GM10248 (cell line): ENCODE results near the gene LY86.

Source experiments
- CTCF ChIA-PET: fragments of 300-600 bp; sonication (Branson Sonifier 250); formaldehyde crosslinking; extraction: SDS; loops from one replicate; lab custom pipeline; 2021; ENCODE audit warnings: antibody characterized with exemption; lab: Yijun Ruan, JAX
- POLR2A ChIA-PET: fragments of 350-650 bp; sonication (Branson Sonifier 250); formaldehyde crosslinking; extraction: SDS; loops from one replicate; lab custom pipeline; 2020; ENCODE audit warnings: antibody characterized with exemption; lab: Yijun Ruan, JAX
- DNase-seq: peaks from one replicate; pipeline ENCODE4 v3.0.0; 2012; ENCODE audit errors: extremely low spot score
- TF ChIP-seq, protein P1 (sequence below): IDR thresholded peaks from 2 replicates; pipeline ENCODE4 v1.5.1; 2012; ENCODE audit warnings: mild to moderate bottlenecking, low read depth; ENCODE audit errors: extremely low read depth, missing control alignments, control extremely low read depth

The LY86 gene

DNA sequence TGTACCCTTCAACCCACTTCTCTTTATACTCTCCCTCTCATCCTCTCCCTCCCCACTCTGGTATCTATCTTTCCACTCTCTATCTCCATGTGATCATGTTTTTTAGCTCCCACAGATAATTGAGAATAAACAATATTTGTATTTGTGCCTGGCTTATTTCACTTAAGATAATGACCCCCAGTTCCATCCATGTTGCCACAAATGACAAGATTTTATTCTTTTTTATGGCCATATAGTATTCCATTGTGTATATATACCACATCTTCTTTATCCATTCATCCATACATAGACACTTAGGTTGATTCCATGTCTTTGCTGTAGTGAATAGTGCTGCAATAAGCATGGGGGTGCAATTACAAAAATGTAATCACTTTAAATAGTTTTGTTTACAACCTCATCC is 62.3 kb downstream of the LY86 start:
- ChIA-PET POLR2A (no interaction called here), CTCF (interaction anchor here (1.4 kb wide), 2 partner anchors 10 to 21 kb away, joined by 3 to 4 read pairs; no protein-coding TSS in a partner anchor)
- DNase-seq = no peak

DNA sequence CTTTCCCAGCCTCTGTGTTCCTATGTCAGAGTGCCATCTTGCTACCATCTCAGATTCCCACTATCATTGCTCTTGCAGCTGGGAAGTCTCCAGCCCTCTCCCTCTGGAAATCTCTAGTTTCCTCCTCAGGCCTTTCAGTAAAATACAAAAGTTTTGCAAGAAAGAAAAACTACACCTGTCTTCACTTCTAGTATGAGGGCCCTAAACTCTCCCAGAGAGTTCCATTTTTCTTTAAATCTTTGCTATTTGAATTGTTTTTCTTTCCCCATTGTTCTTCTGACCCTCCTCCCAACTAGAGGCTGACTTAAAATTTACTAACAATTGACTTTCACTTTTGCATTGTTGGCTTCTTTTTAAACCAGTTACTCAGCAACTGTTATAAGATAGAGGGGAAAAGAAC is 62.8 kb downstream of the LY86 start:
- CTCF ChIA-PET = interaction anchor here (1.1 to 1.4 kb wide), 2 partner anchors 9 kb away, joined by 3 to 4 read pairs; no protein-coding TSS in a partner anchor
- POLR2A ChIA-PET = no interaction called here

More for the DNA sequence above, 62.3 kb downstream of the LY86 start:
- TF ChIP-seq, protein P1, sequence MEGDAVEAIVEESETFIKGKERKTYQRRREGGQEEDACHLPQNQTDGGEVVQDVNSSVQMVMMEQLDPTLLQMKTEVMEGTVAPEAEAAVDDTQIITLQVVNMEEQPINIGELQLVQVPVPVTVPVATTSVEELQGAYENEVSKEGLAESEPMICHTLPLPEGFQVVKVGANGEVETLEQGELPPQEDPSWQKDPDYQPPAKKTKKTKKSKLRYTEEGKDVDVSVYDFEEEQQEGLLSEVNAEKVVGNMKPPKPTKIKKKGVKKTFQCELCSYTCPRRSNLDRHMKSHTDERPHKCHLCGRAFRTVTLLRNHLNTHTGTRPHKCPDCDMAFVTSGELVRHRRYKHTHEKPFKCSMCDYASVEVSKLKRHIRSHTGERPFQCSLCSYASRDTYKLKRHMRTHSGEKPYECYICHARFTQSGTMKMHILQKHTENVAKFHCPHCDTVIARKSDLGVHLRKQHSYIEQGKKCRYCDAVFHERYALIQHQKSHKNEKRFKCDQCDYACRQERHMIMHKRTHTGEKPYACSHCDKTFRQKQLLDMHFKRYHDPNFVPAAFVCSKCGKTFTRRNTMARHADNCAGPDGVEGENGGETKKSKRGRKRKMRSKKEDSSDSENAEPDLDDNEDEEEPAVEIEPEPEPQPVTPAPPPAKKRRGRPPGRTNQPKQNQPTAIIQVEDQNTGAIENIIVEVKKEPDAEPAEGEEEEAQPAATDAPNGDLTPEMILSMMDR = no peak

DNA sequence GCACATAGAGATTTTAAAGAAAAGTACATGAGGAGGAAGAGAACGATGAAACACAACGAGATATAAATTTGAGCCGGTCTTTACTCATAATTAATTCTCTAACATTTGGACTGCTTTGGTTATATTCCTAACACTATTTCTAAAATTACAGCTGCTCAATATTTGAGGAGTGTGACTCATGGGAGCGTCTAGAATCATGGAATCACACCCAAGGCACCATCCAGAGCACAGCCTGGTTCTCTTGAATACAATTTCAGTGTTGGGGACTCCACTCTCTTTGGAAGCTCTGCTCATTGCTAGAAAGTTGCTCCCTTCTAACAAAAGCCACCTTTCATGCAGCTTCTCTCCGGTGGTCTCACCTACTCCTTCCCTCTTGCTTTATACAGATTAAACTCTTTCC is 64.4 kb downstream of the LY86 start:
- ChIA-PET POLR2A (no interaction called here), CTCF (interaction anchor here (0.8 kb wide), 1 partner anchor 94 kb away, joined by 3 read pairs; no protein-coding TSS in a partner anchor)
- TF ChIP-seq, protein P1 = no peak
- no peak for DNase-seq

More for the DNA sequence above, 62.8 kb downstream of the LY86 start:
- DNase-seq = no peak
- TF ChIP-seq, protein P1 = no peak

DNA sequence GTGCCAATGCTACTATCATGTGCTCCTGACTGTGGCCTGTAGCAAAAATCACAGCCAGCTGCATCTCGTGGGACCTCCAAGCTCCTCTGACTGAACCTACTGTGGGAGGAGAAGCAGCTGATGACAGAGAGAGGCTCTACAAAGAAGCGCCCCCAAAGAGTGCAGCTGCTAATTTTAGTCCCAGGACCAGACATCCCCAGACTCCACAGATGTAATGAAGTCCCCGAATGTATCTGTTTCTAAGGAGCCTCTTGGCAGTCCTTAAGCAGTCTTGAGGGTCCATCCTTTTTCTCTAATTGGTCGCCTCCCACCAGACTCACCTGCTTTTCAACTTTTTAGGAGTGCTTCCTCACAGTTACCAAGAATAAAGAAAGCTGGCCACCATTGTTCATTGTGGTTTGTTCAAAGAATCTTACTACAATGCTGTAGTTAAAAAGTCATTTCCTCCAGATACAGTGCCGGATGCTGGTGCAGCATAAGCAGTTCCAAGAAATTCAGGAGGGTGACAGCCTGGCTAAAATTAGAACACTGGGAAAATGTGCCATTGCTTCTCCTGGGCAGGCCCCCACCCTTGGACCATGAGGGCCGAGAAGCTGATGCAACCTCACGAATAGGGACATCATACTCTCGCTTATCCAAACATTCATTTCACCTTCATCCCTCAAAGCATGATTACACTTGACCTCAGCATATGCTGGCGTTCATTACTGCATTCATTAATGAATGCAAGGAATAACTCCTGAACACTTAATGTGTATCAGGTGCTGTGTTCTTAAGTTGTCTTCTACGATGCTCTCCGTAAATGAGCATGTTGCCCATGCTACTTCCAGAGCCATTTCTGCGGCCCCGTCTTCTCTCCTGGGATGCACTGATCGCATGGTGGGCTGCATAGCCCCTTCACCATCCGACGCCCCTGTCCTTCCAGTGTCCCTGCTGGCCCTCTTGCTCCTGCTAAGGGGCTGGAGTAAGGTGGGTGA is 66.4 kb downstream of the LY86 start:
- ChIA-PET POLR2A (no interaction called here), CTCF (interaction anchor here (0.9 to 1.1 kb wide), 2 partner anchors 20 to 24 kb away, joined by 3 read pairs; no protein-coding TSS in a partner anchor)
- TF ChIP-seq, protein P1 = no peak
- DNase-seq = no peak

DNA sequence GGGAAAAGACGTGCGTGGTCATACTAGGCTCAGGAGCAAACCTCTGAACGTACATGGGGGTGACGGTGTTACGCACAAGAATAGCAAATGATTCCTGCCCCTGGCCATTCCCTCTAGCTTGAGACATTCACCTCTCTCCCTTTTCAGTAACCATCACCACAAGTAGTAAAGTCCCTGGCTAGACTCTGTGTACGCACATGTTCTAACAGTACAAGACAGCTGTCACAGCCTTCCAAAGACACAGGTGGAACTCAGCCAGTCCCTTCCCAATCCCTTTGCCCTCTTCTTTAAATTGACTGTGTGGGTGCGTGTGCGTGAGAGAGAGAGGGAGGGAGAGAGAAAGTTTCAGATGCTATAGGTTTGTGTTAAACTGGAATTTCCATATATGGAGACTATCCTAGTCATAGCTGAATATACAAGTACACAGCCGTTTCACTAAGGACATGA is 67.3 kb downstream of the LY86 start:
- no peak for DNase-seq
- CTCF ChIA-PET = interaction anchor here (1.1 kb wide), 1 partner anchor 21 kb away, joined by 3 read pairs; no protein-coding TSS in a partner anchor
- TF ChIP-seq, protein P1 = no peak
- POLR2A ChIA-PET = interaction anchor here (0.7 kb wide), 1 partner anchor 67 kb away, joined by 3 read pairs; the partner anchor contains the start of gene LY86

DNA sequence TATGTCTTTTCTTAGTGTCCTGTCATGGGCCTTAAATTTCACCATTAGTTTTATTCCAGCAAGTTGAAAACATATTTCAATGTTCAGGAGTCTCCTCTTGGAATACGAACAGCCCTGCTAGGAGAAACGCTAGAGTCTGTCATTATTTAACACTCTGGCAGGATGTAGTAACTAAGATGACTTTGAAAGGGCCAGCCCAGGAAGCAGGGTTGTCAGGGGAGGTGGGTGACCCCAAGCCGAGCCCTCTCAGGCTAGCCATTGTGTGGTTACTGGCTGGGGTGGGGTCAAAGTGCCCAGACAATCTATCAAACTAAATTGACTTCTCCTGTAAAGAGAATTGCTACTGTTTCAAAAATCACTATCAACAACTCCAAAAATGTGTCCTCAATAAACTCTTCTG is 67.8 kb downstream of the LY86 start:
- CTCF ChIA-PET = interaction anchor here (1.1 kb wide), 1 partner anchor 22 kb away, joined by 3 read pairs; no protein-coding TSS in a partner anchor
- POLR2A ChIA-PET = interaction anchor here (0.7 kb wide), 1 partner anchor 67 kb away, joined by 3 read pairs; the partner anchor contains the start of gene LY86
- TF ChIP-seq, protein P1 = no peak
- no peak for DNase-seq
